MM.1S (cell line): ENCODE data around the gene RAB14.

ENCODE experiments used
- EZH2 ChIP-seq: fragments of 300-600 bp; sonication (generic); optimal IDR thresholded peaks from 2 replicates; pipeline ENCODE3; 2017; ENCODE audit warnings: low read depth, mild to moderate bottlenecking, antibody characterized with exemption, low read length, mixed read lengths
- EZH2phosphoT487 ChIP-seq: fragments of 300-600 bp; sonication (generic); IDR thresholded peaks from 2 replicates; pipeline ENCODE4 v1.6.1; 2018; ENCODE audit warnings: antibody characterized with exemption, low read length
- TF ChIP-seq, protein P1 (sequence below): fragments of 300-600 bp; sonication (generic); IDR thresholded peaks from 2 replicates; pipeline ENCODE4 v1.5.1; 2016; ENCODE audit warnings: antibody characterized with exemption, low read length, mixed read lengths

GRCh38 chr9:121197132-121197531 is 4.5 kb downstream of the RAB14 start:
- TF ChIP-seq, protein P1, sequence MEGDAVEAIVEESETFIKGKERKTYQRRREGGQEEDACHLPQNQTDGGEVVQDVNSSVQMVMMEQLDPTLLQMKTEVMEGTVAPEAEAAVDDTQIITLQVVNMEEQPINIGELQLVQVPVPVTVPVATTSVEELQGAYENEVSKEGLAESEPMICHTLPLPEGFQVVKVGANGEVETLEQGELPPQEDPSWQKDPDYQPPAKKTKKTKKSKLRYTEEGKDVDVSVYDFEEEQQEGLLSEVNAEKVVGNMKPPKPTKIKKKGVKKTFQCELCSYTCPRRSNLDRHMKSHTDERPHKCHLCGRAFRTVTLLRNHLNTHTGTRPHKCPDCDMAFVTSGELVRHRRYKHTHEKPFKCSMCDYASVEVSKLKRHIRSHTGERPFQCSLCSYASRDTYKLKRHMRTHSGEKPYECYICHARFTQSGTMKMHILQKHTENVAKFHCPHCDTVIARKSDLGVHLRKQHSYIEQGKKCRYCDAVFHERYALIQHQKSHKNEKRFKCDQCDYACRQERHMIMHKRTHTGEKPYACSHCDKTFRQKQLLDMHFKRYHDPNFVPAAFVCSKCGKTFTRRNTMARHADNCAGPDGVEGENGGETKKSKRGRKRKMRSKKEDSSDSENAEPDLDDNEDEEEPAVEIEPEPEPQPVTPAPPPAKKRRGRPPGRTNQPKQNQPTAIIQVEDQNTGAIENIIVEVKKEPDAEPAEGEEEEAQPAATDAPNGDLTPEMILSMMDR: peak; percentile 32
- TF ChIP-seq EZH2phosphoT487 (no peak), EZH2 (no peak)
